Right forelimb (tissue), 1 donor: ENCODE measurements around the gene OR4D11.
A peak's percentile ranks its signal among the peaks of the same experiment; 100 is the strongest.

Experiments
- DNase-seq: peaks from one replicate; pipeline ENCODE4 v3.0.0-alpha.2; 2018

The OR4D11 gene

GRCh38 chr11:59550368-59550841 is 47.0 kb downstream of the OR4D11 start:
- DNase-seq: peak; percentile 89

DNA sequence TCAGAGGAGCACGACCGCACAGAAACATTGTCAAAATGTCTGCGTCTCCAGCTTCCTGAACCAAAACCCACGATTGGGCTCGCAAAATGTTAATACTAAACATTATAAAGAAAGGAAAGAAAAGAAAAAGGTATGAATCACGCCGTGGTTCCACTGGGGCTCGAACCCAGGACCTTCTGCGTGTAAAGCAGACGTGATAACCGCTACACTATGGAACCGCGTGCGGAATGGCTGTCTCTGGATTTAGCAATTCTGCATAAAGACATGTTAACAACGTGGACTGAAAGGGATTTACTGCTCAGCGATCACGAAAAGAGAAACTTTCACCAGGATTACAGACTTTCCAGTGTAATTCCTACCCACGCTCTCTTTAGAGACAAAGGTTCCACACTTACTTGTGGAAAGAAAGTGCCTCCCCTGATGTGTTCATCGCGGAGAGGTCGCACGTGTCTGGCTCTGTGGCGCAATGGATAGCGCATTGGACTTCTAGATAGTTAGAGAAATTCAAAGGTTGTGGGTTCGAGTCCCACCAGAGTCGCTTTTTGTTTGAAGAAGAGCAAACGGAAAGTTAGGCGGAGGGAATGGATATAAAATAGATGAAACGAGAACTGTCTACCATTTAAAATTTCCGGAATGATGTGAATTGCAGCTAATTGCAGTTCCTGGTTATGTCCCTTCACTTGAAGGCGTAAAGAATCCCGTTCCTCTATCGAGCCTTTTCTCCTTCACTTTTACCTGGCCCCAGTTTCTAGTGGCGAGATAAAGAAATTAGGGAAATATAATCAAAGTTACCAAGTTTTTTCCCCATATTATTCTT is 47.7 kb downstream of the OR4D11 start:
- peak; percentile 91 for DNase-seq

DNA sequence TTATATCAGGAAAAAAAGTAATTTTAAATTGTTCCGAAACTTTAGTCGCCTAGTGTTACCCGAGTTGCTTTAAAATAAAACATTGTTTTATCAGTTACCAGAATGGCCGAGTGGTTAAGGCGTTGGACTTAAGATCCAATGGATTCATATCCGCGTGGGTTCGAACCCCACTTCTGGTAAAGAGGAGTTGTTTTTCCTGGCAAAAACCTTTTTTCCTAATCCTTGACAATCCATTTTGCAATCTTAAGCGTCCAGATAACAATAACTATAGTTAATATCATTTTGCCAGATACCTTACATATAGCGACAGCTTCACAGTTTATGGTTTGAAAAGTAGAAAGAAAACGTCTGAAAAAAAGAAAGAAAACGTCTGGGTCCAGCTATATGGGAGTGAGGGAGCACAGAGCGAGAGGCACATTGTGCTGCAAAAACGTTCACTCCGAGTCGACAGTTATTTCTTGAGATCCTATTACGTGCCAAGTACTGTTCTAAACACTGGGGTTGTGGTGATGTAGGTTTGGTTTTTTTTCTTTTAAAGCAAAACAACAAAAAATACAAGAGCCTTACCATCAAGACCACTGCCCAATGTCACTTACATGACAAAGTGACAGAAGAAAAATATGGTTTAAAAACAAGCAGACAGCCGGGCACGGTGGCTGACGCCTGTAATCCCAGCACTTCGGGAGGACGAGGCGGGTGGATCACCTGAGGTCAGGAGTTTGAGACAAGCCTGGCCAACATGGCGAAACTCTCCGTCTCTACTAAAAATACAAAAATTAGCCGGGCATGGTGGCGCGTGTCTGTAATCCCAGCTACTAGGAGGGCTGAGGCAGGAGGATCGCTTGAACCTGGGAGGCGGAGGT is 48.5 kb downstream of the OR4D11 start:
- peak; percentile 63 for DNase-seq

DNA sequence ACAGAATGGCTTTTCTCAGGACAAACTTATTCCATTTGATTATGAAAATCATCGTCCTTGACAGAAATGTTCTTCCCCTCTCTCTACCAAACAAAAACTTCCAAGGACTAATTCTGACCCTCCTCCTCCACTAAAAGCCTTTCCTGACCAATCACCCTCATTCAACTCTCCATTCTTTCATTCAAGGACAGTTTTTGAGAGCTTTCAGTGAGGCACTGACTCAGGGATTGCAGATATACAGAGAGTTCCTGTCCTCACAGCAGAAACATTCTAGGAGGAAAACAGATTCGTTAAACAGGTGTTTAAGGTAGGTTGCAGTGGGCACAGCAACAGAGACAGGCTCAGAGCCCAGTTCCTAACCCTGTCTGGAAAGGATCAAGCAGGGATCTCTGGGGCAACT is 49.5 kb downstream of the OR4D11 start:
- DNase-seq: no peak

- no peak for DNase-seq
Observed at GRCh38 chr11:59553323-59553722, 49.9 kb downstream of the OR4D11 start.
